Activated naive CD8-positive, alpha-beta T cell treated with anti-CD3 and anti-CD28 coated beads, Interleukin-2, amount 10 ng/mL, durations not matched to agents 7 days and 5 days (primary cell): ENCODE data around the gene CRYBG2. TPM values are rescaled to one million over a fixed set of nuclear protein-coding genes. Genes with fewer than 3 reads are reported as not detected.
"Not testable (repeated sequence)": the region's sequence is repeated elsewhere in the genome, so short reads cannot be mapped to it uniquely, and the experiment has no call there.

ENCODE experiments used
- ATAC-seq: fragments of 150-1000 bp; cut with Tn5 transposase; one replicate; pipeline ENCODE4 v1.10.0; 2021; ENCODE audit warnings: low read depth, moderate library complexity
- POLR2A ChIA-PET: fragments of 350-600 bp; sonication (Branson Sonifier 250); formaldehyde crosslinking; loops from one replicate; lab custom pipeline; 2021; ENCODE audit warnings: antibody characterized with exemption; lab: Charles Lee
- DNase-seq: peaks from one replicate; pipeline ENCODE4 v3.0.0; 2021
- H3K27ac Mint-ChIP-seq: one replicate; pipeline ENCODE4 v1.8.0; 2022; ENCODE audit warnings: mild to moderate bottlenecking, mixed read lengths
- H3K27me3 Mint-ChIP-seq: one replicate; pipeline ENCODE4 v1.8.0; 2022; ENCODE audit warnings: mild to moderate bottlenecking, moderate library complexity, mixed read lengths
- H3K36me3 Mint-ChIP-seq: one replicate; pipeline ENCODE4 v1.8.0; 2021; ENCODE audit warnings: mild to moderate bottlenecking, mixed read lengths
- H3K4me1 Mint-ChIP-seq: one replicate; pipeline ENCODE4 v1.8.0; 2021; ENCODE audit warnings: mixed read lengths
- H3K4me3 Mint-ChIP-seq: one replicate; pipeline ENCODE4 v1.8.0; 2022; ENCODE audit warnings: mild to moderate bottlenecking, moderate library complexity, mixed read lengths
- H3K9me3 Mint-ChIP-seq: one replicate; pipeline ENCODE4 v1.8.0; 2021; ENCODE audit warnings: mixed read lengths
- total RNA-seq, 2 experiments: library from RNA; stranded (reverse); gene quantifications; one replicate each; pipeline ENCODE4 v1.2.3, GENCODE V29; 2021

Gene CRYBG2
- total RNA-seq, 2 experiments from 2014 or later = 7.9 to 10.3 TPM

- POLR2A ChIA-PET = interaction anchor here (1.0 to 24.2 kb wide), 12 partner anchors 10 to 96 kb away, joined by 3 to 1079 read pairs (median 5); partner anchors contain the start of genes CEP85, SH3BGRL3 and UBXN11
- Mint-ChIP-seq H3K4me1 (peaks cover 36% of the 10 kb centered on the region), H3K27me3 (no peaks in the 10 kb centered on the region), H3K4me3 (peak overlapping the region; percentile 94), H3K27ac (peak overlapping the region; percentile 99), H3K9me3 (no peaks in the 10 kb centered on the region), H3K36me3 (peaks cover 50% of the 10 kb centered on the region)
- peak; percentile 95 for DNase-seq
- peak; percentile 71 for ATAC-seq
Observed at GRCh38 chr1:26321315-26322041, 32.5 kb downstream of the CRYBG2 start.

- Mint-ChIP-seq H3K27ac (peak overlapping the region; percentile 99), H3K9me3 (no peaks in the 10 kb centered on the region), H3K4me1 (peaks cover 41% of the 10 kb centered on the region), H3K27me3 (no peaks in the 10 kb centered on the region), H3K36me3 (peaks cover 50% of the 10 kb centered on the region), H3K4me3 (peak overlapping the region; percentile 94)
- DNase-seq = peak; percentile 44
- POLR2A ChIA-PET = interaction anchor here (1.2 to 24.2 kb wide), 8 partner anchors 10 to 96 kb away, joined by 3 to 1079 read pairs (median 6); partner anchors contain the start of genes CEP85, SH3BGRL3 and UBXN11
- ATAC-seq = peak; percentile 3
Observed at GRCh38 chr1:26320896-26321295, 33.0 kb downstream of the CRYBG2 start.

DNA sequence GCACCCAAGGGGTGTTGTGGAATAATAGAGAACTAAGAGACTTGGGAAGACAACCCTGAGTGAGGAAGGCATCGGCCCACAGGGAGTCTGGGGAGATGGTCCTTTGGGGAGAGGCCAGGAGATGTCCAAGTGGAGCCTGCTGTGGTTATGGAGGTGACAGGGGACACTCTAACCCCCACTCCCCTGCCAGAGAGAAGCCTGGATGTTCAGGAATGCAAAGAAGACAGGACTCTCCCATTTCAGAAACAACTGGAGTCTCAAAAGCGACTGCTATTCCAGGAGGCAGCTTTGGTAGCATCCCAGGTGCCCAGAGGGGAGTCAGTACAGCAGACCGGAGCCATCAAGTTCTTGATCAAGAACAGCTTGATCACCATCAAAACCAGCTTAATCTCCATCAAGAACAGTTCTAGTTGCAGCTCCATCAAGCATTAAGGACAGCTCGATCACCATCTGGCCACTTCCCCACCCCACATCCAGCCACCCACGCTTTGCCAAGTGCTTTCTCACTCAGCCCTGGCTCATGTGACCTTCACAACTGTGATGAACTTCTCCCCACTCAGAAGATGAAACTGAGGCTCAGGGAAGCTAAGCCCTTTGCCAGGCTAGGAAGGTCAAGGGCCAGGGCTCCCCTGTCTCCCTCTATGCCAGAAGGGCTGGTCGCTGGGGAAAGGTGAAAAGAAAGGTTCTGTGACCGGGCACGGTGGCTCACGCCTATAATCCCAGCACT, 35.4 kb downstream of the CRYBG2 start:
- POLR2A ChIA-PET = interaction anchor here (0.6 to 24.2 kb wide), 11 partner anchors 10 to 74 kb away, joined by 3 to 1079 read pairs (median 6); partner anchors contain the start of genes SH3BGRL3 and UBXN11
- H3K4me3 Mint-ChIP-seq = peak overlapping the region; percentile 94
- no peaks in the 10 kb centered on the region for H3K9me3 Mint-ChIP-seq
- peak overlapping the region; percentile 83 for H3K27ac Mint-ChIP-seq
- peaks cover 51% of the 10 kb centered on the region for H3K4me1 Mint-ChIP-seq
- no peak for ATAC-seq
- DNase-seq = no peak
- peaks cover 43% of the 10 kb centered on the region for H3K36me3 Mint-ChIP-seq
- H3K27me3 Mint-ChIP-seq = no peaks in the 10 kb centered on the region

- Mint-ChIP-seq H3K4me3 (peak within 1 kb of the TSS; percentile 94), H3K4me1 (peaks cover 53% of the 10 kb centered on the region), H3K36me3 (peaks cover 39% of the 10 kb centered on the region), H3K27ac (peak within 1 kb of the TSS; percentile 83), H3K27me3 (no peaks in the 10 kb centered on the region), H3K9me3 (no peaks in the 10 kb centered on the region)
- POLR2A ChIA-PET = interaction anchor here (0.6 to 24.2 kb wide), 12 partner anchors 9 to 1904 kb away, joined by 3 to 1079 read pairs (median 6); partner anchors contain the start of genes SH3BGRL3 and UBXN11
- ATAC-seq (peak; percentile 75), DNase-seq (peak; percentile 65)
Observed at GRCh38 chr1:26317612-26318337, 36.2 kb downstream of the CRYBG2 start, which contains the start of gene CD52. Gene CD52, plus strand, starts transcription at chr1:26317958. Its CDS starts 60 bp downstream, at chr1:26318018.

- Mint-ChIP-seq H3K36me3 (peaks cover 33% of the 10 kb centered on the region), H3K27ac (peak overlapping the region; percentile 83), H3K9me3 (no peaks in the 10 kb centered on the region), H3K4me3 (peak overlapping the region; percentile 94), H3K27me3 (no peaks in the 10 kb centered on the region), H3K4me1 (peaks cover 47% of the 10 kb centered on the region)
- DNase-seq (no peak), ATAC-seq (no peak)
- POLR2A ChIA-PET = interaction anchor here (0.7 to 24.2 kb wide), 9 partner anchors 9 to 76 kb away, joined by 3 to 1079 read pairs (median 6); partner anchors contain the start of genes SH3BGRL3 and UBXN11
Observed at GRCh38 chr1:26317146-26317545, 36.8 kb downstream of the CRYBG2 start.

DNA sequence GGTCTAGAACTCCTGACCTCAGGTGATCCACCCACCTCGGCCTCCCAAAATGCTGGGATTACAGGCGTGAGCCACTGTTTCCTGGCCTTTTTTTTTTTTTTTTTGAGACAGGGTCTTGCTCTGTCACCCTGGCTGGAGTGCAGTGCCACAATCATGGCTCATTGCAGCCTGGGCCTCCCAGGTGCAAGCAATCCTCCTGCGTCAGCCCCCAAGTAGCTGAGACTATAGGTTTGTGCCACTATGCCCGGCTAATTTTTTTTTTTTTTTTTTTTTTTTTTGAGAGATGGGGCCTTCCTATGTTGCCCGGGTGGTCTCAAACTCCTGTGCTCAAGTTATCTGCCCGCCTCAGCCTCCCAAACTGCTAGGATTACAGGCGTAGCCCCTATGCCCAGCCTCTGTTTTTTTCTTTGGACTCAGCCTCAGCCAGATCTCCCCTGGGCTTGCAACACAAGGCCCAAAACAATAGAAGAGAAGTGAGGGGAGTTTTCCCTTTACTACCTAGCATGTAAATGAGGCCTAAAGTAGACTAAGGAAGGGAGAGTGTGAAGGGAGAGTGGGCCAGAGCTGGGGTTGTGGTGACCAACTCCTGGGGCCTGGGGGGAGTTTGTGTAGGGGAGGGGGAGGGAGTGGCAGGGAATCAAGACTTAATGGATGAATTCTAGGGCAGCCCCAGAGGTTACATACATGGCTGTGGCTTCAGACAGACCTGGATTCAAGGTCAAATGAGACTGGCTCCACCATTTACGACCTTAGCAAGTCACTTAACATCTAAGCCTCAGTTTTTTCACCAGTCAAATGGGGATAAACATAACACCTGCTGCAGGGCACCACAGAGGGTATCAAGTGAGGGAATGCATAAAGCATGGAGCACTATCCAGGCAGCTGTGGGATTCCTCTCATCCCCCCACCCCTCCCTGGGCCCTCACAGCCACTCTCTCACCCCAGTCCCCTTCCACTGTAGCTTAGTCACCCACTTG, 37.8 kb downstream of the CRYBG2 start:
- H3K36me3 Mint-ChIP-seq = peaks cover 28% of the 10 kb centered on the region
- no peaks in the 10 kb centered on the region for H3K9me3 Mint-ChIP-seq
- peak overlapping the region; percentile 94 for H3K4me3 Mint-ChIP-seq
- H3K4me1 Mint-ChIP-seq = peaks cover 47% of the 10 kb centered on the region
- H3K27me3 Mint-ChIP-seq = no peaks in the 10 kb centered on the region
- DNase-seq (no peak), ATAC-seq (no peak)
- H3K27ac Mint-ChIP-seq = peak overlapping the region; percentile 81
- POLR2A ChIA-PET = interaction anchor here (0.6 to 24.2 kb wide), 8 partner anchors 8 to 68 kb away, joined by 3 to 1079 read pairs (median 6); partner anchors contain the start of genes SH3BGRL3 and UBXN11

DNA sequence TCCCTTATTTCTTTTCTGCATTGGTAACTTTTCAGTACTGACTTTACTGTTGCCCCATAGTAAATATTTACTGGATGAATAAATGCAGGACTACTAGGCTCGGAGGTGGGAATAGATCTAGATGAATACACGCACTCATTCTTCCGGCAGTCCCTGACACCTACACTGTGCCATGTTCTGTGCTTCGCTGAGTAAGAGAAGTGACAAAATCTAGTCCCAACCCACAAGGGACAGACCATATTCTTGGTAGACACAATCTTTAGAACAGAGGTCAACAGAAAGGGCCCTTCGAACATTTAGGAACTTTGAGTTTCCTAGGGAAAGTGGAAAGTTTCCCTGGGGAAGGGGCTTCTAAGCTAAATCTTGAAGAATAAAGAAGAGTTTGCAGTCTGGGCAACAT, 39.4 kb downstream of the CRYBG2 start:
- Mint-ChIP-seq H3K36me3 (peaks cover 19% of the 10 kb centered on the region), H3K27ac (no peak overlapping the region), H3K4me1 (peaks cover 42% of the 10 kb centered on the region), H3K27me3 (no peaks in the 10 kb centered on the region), H3K9me3 (no peaks in the 10 kb centered on the region), H3K4me3 (no peak overlapping the region)
- ATAC-seq (no peak), DNase-seq (no peak)
- POLR2A ChIA-PET = interaction anchor here (1.8 to 24.2 kb wide), 2 partner anchors 8 to 31 kb away, joined by 27 to 1079 read pairs; partner anchors contain the start of genes SH3BGRL3 and UBXN11

DNA sequence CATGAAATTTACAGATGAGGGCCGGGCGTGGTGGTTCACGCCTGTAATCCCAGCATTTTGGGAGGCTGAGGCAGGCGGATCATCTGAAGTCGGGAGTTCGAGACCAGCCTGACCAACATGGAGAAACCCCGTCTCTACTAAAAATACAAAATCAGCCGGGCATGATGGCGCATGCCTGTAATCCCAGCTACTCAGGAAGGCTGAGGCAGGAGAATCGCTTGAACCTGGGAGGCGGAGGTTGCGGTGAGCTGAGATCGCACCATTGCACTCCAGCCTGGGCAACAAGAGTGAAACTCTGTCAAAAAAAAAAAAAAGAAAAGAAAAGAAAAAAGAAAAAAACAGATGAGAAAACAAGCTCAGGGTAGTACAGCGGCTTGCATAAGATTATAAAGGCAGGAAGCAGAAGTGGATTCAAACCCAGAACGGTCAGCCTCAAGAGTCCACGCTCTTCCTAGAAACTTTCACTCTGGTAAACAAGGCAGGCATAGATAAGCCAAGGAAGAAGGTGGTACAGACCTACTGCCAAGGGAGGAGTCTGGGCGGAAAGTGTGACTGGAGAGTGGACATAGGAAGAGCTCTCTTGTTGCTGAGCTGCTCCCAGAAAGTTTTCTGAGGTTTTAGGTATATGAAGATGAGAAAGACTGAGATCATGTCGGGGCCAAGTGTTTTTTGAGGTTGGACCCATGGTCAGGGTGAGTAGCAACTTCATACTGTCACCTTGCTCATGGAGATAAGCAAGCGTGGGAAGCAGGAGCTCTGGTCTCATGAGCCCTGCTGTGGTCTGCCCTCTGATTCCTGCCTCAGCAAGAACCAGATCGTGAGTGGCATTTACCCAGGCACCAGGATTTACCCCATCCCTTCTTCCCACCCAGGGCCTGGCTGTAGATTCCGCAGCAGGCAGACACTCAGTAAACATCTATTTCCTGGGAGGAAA, 45.7 kb downstream of the CRYBG2 start:
- POLR2A ChIA-PET = interaction anchor here (0.6 to 24.2 kb wide), 10 partner anchors 7 to 1382 kb away, joined by 3 to 1079 read pairs (median 6); partner anchors contain the start of genes CD52 and SH3BGRL3
- H3K9me3 Mint-ChIP-seq, H3K27me3 Mint-ChIP-seq, H3K36me3 Mint-ChIP-seq, ATAC-seq, DNase-seq: not testable (repeated sequence)
- H3K27ac Mint-ChIP-seq = peak overlapping the region; percentile 97
- H3K4me1 Mint-ChIP-seq = peaks cover 38% of the 10 kb centered on the region
- H3K4me3 Mint-ChIP-seq = peak overlapping the region; percentile 94

DNA sequence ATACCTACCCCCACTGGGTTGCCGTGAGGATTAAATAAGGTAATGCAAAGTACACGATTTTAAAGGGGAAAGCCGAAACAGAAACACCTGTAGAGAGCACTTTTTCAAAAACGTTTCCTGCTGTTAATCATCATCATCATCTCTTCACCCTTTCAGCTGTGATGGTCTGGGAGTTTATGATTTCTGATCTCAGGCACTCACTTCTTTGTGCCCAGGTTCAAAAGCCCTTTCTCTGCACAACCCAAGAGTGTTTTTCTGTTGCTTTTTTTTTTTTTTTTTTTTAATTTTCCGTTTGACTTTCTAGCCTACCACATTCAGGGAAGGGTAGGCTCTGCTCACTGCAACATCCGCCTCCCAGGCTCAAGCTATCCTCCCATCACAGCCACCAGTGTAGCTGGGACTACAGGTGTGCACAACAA, 46.6 kb downstream of the CRYBG2 start:
- Mint-ChIP-seq H3K27me3 (no peaks in the 10 kb centered on the region), H3K4me3 (peak overlapping the region; percentile 94), H3K27ac (peak overlapping the region; percentile 97), H3K4me1 (peaks cover 34% of the 10 kb centered on the region), H3K36me3 (no peaks in the 10 kb centered on the region), H3K9me3 (no peaks in the 10 kb centered on the region)
- ATAC-seq (peak; percentile 10), DNase-seq (no peak)
- POLR2A ChIA-PET = interaction anchor here (0.6 to 24.2 kb wide), 9 partner anchors 8 to 1382 kb away, joined by 3 to 1079 read pairs (median 6); partner anchors contain the start of genes CD52, PDIK1L and SH3BGRL3

DNA sequence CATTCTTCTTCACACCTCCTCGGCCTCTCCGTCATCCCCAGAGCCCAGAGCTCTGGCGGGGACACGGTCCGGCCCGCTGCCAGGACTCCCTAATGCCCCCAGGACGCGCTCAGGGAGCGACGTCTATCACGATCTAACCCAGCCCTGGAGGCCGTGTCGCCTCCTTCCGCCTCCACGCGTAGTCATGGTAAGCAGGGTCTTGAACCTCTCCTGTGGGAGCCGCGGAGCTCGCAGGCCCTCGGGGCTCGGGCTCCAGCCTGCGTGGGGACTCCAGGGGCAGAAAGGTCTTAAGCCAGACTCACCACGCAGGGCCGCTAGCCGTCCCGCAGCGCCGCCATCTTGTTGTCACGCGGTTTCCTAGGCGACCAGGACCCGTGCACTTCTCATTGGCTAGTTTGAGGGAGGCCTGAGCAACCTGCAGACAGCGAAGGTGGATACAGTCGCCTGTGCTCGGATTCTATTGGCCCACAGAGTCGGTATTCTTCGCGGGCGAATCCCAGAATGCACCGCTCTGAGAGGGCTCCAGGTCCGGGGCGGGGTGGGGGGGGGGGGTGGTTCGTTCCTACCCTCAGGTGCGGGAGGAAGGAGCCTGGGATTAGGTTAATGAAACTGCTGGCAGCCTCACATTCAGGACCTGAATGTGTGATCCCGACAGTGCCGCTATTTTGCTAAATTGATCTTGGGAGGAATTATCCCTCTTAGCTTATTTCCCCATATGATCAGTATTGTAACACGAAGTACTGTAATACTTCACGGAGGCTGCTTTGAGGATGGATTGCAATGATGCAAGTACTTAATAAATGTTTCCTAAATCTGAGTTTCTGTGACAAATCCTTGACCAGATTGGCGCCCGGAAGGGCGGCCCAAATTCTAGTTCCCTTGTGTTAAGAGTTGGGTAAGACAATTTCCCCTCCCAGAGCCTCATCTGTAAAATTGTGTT, 47.4 kb downstream of the CRYBG2 start, which contains the start of gene UBXN11:
TSS of gene UBXN11 (minus strand) at position 347 of the 940 bp plus-strand sequence. CDS start 3,753 bp downstream, outside the sequence.
- no peaks in the 10 kb centered on the region for H3K9me3 Mint-ChIP-seq
- DNase-seq = peak; percentile 88
- H3K27ac Mint-ChIP-seq = peak within 1 kb of the TSS; percentile 97
- POLR2A ChIA-PET = interaction anchor here (1.1 to 24.2 kb wide), 6 partner anchors 9 to 195 kb away, joined by 3 to 1079 read pairs (median 16); partner anchors contain the start of genes CD52, PDIK1L and SH3BGRL3
- peak within 1 kb of the TSS; percentile 94 for H3K4me3 Mint-ChIP-seq
- peaks cover 30% of the 10 kb centered on the region for H3K4me1 Mint-ChIP-seq
- H3K36me3 Mint-ChIP-seq = no peaks in the 10 kb centered on the region
- peak; percentile 99 for ATAC-seq
- no peaks in the 10 kb centered on the region for H3K27me3 Mint-ChIP-seq
